Measurements from ENCODE around the gene CCDC12.

- TF ChIP-seq, protein P1, sequence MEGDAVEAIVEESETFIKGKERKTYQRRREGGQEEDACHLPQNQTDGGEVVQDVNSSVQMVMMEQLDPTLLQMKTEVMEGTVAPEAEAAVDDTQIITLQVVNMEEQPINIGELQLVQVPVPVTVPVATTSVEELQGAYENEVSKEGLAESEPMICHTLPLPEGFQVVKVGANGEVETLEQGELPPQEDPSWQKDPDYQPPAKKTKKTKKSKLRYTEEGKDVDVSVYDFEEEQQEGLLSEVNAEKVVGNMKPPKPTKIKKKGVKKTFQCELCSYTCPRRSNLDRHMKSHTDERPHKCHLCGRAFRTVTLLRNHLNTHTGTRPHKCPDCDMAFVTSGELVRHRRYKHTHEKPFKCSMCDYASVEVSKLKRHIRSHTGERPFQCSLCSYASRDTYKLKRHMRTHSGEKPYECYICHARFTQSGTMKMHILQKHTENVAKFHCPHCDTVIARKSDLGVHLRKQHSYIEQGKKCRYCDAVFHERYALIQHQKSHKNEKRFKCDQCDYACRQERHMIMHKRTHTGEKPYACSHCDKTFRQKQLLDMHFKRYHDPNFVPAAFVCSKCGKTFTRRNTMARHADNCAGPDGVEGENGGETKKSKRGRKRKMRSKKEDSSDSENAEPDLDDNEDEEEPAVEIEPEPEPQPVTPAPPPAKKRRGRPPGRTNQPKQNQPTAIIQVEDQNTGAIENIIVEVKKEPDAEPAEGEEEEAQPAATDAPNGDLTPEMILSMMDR (IDR thresholded peaks at IDR 0.05), result no peak
- TF ChIP-seq POLR2A (IDR thresholded peaks at IDR 0.05) (no peak), POLR2AphosphoS5 (IDR thresholded peaks at IDR 0.05) (no peak), EP300 (IDR thresholded peaks at IDR 0.05) (no peak)
Measured at GRCh38 chr3:46926871-46927717, 49.5 kb downstream of the CCDC12 start.

Measured in gastroesophageal sphincter (tissue), 3 donors.